ENCODE data around the gene NTM.

Gene NTM

DNA sequence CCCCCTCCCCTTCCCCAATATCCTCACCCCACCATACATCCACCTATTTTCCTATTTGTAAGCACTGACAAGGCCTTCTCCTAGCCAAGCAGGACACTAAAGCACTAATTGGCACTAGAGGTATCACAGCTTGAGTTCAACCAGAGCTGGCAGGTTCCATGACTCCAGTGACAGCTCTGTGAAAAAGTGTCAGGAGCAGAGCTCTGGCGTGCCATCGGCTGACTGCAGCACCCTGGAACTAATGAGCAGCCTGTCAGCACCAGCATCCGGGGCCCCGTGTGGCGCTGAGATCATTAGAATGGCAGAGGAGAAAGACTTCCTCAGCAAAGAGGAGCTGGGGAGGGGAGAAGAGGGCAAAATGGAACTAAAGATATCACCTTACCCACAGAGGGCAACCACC is 847.4 kb downstream of the NTM start:
- DNase-seq (ENCODE audit: low read depth) = no peak

DNA sequence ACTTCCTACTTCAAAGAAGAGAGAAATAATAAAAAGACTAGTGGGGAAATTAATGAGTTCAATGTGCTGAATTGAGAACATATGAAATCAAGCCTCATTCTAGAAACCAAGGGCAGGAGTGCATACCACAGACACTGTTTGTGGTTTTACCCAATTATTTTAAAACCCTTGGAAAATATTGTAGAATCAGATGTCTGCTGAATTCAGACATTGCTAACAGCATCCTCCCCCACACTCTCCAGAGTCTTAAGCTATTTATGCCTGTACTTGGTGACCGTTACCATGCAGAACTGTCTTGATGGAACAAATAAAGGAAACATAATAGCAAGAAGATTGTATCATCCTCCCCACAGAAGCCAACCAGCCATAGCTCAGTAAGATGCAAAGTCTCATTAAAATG is 850.1 kb downstream of the NTM start:
- DNase-seq (ENCODE audit: low read depth) = no peak

DNA sequence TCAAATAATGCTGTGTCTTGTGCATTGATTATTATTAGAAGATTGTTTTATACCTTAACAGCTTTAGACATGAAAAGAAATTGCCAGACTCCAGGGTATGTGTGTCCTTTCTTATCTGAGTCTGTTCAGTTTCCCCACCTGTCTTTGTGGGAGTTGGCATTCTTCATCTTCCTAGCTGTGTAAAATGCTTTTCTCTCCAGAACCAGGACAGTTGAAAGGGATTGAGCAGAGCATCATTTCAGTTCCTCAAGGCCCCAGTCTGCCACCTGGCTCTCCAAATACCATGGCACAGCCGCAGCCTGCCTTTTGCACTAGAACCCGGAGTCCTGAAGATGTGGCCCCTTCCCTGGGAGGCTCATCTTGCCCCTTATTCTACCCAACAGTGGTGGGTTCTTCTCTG is 851.9 kb downstream of the NTM start:
- DNase-seq (ENCODE audit: low read depth) = no peak

DNA sequence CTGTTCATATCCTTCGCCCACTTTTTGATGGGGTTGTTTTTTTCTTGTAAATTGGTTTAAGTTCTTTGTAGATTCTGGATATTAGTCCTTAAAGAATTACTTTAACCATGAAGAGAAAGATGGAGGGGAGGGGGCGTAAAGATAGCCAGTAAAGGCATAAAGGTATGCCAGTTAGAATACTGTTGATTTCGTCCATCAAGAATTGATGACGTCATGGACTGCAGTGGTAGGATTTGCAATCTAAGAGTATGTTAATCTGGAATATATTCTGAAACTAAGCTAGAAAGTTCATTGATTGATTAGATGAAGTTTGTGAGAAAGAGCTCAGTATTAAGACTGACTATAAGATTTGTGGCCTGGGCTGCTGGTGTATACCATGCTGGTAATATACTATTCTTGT is 856.1 kb downstream of the NTM start:
- no peak for DNase-seq (ENCODE audit: low read depth)

DNA sequence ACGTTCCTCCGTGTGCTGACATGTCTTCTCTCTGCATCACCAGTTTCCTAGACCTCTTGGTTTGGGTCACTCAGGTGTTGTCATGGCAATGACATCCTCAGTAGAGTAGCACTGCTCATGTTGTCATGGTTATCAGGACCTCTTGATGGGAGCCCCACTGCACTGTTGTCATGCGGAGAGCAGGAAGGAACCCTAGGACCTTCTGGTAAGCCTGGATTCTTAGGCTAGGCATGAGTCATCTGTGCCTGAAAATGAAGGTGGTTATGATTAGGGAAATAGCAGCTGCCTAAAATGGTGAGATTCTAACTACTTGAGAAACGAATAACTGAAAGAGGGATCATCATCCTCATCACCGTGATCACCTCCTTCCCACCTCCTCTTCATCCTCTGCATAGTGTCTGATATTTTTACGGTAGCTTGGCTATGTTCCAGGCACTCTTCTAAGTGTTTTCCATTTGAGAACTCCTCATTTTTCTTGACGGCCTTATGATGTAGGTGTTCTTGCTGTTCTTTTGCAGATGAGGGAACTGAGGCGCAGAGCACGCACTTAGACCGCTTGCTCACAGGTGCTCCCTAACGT is 858.4 kb downstream of the NTM start:
- no peak for DNase-seq (ENCODE audit: low read depth)

DNA sequence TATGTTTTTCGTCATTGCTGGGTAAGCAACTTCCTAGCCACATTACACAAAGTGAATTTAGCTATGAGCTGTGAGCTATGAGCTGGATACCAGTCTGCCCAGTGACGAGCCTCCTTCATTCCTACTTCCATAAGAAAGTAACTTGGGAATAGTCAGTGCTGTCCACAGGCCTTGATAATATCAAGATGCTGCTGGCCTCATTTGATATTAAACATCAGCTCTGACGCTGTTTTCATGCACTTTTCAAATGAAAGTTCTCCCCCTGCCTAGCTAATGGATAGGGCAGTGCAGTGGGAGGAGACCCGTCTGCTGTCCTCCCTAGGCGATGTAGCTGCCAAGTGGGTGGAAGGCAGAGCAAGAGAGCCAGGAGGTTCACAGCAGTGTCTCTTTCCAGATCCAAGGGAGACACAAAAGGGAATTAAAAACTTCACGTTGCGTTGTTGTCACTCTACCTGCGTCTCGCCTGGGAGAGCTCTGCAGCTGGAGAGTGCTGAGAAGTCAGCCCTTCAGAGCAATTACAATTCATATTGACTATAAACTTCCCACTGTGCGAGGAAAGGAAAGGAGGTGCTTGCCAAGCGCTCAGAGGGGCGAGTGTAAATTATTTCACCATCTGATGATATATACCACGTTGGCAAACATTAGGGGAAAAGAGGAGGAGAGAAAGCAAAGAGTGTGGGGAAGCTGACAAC is 861.4 kb downstream of the NTM start:
- no peak for DNase-seq (ENCODE audit: low read depth)

DNA sequence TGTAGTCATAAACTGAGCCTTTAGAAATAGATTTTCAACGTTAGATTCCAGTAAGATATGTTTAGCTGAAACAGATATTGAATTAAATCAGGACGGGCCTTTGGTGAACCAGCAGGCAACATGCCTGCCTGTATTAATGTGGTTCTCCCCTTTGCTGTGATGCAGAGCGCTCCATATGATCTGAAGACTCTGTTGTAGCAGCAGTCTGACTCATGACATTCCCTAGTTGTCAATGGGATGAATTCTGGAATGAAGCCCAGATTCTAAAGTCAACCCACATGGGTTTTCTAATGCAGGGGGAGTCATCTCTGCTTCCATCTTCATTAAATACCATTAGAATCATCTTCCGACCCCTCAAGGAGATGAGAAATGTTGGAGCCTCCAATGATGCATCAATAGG is 864.5 kb downstream of the NTM start:
- no peak for DNase-seq (ENCODE audit: low read depth)

DNA sequence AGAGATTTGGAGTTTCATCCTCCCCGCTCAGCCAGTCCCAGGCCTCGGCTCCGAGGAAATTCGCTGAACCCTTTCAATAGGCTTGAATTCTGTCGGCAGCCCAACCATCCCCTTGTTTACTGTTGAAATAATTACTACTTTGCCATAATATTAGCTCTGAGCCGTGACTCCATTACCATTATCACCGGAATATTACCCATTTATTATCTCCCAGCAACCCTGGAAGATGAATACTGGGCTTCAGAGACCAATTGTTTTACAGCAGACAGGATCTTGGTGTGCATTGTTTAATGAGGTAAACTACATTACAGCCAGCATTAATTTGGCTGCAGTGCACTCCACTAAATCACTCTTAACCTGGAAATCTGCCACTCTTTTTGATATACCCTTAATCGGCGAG is 867.4 kb downstream of the NTM start:
- DNase-seq (ENCODE audit: low read depth) = no peak

DNA sequence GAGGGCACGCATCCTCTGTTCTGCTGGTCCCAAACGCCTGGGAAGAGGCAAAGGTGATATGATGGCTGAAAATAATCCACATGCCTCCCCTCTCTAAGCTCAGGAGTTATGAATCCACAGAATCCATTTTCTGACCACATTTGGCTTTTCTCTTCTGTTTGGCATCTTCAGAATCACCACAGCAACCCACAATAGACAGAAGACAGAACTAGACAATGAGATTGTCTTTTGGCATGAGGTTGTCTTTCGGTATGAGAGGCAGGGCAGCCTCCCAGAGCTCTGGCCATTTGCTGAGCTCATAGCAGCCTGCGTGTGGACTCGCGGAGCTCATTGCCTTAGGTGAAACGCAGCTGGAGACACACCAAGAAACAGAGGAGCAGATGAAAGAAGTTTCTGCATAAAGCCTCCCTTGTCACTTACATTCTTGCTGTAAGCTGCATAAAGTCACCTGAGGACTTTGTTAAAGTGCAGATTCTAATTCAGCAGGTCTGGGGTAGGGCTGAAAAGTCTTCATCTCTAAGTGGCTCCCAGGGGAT is 868.0 kb downstream of the NTM start:
- DNase-seq (ENCODE audit: low read depth) = no peak

DNA sequence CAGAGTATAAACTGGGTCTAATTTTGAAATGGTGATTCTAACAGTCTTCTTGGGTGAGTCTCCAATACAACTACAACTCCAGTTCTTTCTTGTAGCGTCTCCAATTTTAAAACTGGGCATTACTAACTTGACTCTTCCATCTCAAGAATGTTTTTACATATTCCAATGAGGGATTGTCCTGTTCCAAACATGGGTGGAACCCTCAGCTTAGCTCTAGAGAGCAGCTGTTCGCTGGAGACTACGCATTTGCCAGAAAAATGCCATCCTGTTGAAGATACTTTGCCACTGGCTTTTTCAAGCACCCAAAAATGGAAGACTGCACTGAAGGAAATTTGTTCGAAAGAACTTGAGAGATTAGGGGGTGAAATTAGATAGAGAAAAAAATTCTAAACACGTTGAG is 870.0 kb downstream of the NTM start:
- DNase-seq (ENCODE audit: low read depth) = no peak

DNA sequence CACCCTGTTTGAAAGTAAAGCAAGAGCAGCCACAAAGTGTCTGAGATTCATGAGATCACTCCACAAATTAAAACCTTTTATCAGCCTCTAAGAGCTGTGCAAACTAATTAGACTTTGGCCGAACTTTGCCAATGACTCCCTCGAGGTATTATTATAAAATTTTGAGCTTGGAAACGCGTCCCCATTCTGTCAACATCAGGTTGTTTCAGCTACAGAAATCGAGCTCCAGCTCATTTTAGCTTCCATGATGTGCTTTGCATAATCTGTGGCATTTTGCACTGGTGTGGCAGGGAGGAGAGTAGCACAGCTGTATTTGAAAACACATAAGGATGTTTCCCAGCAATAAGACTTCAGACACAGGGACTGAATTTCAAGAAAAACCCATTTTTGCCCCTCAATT is 872.2 kb downstream of the NTM start:
- no peak for DNase-seq (ENCODE audit: low read depth)

DNA sequence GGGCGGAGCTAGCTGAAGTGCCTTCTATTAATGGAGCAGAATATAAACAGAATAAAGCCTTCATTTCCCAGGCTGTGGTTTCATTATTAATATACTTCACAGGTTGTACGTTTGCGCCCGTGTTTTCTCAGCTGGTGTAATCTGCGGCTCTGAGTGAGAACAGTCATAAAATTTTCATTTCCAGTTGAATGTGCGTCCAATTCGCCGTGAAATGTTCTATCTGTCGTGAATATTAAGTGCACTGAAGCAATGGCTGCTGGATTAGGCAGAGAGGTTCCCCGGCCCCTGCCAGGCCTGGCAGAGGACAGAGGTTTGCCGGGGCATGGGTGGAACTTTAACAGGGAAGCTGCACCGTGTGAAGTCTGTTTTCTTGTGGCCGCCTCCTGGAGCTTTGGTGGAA is 874.4 kb downstream of the NTM start:
- no peak for DNase-seq (ENCODE audit: low read depth)

DNA sequence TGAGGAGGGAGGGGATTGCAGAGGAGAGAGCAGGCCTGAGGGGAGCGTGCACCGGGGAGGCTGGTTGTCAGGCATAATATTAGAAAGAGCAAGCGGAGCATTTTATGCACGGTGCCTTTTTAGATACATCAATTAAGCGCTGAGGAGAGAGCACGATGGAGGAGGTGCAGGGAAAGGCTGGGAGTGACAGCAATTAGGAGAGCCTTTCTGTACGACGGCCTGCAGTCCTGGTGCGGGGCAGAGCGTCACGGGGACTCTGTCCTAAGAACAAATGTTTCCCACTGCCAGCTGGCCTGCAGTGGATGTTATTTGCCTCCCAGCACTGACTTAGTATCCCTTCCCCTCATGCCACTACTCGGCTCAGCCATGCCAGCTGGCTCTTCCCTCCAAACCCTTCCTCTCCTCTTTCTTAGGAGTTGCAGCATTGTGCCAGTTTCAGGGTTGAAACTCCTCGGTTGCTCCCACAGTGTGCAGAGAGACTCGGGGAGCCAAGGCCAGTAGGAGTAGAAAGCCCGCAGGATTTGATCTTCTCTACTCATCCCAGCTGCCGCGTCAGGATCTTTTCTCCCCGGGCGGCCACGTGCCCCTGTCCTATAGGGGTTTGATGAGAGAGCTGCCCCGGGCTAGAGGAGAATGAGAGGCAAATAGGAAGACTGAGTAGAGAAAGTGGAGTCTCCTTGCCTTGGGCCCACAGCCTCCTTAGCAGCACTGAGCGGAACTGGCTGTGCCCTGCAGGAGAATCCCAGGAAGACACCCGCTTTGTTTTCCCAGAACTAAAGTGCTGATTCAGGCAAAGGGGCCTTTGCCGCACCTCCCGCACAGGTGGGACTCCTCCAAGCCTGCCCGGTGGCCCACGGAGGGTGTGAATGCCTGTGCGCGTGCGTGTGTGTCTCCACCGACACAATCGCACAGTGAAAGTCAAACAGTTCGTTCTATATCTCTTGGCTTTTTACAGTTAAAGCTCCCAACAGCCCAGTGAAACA is 875.3 kb downstream of the NTM start:
- no peak for DNase-seq (ENCODE audit: low read depth)

DNA sequence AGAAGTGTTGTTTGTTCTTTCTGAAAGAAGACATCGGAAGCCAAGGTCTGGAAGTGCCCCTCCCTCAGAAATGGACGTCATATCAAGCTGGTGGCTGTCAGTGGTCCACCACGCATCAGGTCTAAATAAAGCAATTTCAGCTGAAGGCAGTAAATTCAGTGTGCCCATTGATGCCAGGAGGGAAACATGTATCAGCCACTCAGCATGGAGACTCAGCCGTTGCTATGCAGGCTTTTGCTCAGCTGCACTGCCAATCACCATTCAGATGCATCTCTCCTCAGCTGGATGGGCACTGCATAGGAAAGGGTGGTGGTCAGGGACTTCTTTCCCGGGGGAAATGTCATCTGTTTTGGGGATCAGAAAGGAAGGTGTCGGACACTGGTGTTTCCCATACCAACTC is 878.2 kb downstream of the NTM start:
- DNase-seq (ENCODE audit: low read depth) = no peak

DNA sequence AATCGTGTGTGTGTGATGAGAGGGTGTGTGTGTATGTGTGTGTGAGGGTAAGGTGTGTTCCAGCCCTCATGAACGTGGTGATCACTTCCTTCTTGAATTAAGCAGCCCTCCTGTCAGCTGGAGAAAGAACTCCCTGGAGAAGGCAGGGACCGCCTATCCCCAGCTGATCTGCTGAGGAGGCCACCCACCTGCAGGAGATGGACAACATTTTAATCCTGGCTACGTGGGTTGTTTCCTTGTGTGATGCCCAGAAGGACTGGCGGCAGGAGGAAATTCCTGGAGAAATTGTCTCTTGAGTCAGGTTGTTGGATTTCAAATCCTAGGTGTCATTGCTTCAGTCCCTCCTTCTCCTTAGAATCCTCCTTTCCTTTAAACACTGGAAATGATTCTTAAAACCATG is 878.8 kb downstream of the NTM start:
- DNase-seq (ENCODE audit: low read depth) = no peak

DNA sequence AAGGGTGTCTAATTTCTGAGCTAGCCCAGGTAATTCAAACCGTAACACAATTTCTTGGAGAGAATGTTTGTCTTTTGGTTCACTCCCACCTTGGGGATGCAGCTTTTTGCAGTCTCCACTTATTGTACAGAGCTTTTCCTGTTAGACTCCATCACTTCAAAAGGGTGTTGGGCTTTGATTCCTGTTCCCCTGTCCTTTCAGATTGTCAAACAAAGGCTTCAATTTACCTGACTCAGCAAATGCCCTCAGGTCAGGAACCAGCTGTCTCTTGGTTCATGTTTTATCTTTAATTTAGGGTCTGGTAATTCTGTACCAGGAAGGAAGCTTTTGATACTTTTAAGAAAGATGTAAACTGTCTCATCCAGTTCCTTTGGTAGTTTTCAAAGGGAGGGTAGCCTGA is 880.6 kb downstream of the NTM start:
- DNase-seq (ENCODE audit: low read depth) = no peak

DNA sequence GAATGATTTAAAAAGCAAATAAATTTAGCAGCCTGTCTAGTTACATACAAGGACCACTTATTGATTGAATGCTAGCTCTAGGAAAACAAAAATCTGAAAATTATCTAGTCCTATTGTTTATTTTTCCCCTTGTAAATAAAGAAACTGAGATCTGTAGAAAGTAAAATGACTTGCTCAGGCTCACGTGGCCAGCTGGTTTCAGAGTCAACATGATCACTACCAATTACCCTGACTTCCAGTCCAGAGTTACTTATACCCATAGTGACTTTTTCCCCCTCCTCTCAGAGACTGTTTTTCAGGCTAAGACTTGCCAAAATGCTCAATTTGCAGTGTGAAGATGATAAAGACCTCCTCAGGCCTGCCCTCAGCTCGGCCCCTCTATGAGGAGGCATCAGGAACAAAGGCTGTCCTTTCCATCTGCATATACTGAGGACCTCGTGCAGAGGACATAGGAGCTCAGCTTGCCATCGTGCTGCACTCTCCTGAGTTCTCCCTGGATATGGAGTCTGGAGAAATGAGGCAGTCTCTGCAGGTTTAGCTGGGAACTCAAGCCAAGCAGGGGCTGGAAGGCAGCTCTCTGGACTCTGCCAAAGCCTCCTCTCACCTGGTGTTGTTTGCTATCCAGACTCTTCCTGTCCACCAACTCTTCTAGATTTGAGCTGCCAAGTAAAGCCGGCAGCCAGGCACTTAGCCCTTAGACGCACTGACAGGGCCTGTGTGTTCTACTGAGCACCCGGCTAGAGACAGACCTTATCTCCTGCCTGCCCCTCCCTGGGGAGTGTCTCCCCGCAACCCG is 883.3 kb downstream of the NTM start:
- no peak for DNase-seq (ENCODE audit: low read depth)

DNA sequence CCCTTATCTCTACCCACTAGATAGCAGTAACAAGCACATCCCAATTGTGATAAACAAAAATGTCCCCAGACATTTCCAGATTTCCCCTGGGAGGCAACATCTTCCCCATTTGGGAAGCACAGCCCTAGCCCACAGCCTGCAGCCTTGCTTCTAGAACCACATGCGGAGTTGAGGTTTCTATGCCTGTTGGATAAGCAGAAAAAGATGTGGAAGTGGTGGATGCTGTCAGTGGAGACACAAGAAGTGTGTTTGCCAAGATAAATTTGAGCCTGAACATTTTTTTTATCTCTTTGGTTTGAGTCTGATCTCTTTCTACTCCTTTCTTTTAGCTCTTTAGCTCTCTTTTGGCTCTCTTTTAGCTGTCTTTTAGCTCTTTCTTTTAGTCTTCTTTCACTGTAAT is 884.5 kb downstream of the NTM start:
- no peak for DNase-seq (ENCODE audit: low read depth)

DNA sequence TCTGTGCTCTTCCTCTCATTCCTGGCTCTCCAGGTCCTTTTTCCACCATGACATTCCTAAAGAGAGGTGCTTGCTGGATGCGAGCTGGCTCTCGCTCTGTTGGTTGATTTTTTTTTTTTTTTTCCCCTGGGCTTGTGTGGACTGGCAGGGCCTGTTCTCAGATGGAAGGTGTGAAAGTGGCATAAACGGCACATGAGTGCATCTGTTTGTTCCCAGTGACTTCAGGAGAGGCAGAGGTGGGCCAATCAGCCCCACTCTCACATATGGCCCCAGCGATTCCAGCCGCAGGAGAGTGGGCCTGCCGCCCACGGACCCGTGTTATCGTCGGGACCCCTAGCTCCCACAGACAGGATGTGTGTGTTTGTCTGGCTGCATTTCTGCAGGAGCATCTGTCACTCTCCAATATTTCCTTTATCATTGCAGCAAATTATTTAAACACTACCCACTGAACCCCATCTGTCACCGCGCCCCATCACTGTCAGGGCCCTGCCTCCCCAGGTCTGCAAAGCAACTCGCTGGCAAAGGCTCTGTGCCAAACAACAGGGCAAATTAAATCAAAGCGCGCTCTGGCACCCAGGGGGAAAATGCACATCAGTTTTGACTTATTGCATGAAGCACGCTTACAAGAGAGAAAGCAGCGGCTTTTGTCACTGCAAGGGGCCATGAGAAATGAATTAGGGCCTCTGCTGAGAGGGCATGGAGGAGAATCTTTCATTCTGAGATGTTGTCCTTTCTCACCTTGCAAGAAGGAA is 886.3 kb downstream of the NTM start:
- DNase-seq (ENCODE audit: low read depth) = no peak

DNA sequence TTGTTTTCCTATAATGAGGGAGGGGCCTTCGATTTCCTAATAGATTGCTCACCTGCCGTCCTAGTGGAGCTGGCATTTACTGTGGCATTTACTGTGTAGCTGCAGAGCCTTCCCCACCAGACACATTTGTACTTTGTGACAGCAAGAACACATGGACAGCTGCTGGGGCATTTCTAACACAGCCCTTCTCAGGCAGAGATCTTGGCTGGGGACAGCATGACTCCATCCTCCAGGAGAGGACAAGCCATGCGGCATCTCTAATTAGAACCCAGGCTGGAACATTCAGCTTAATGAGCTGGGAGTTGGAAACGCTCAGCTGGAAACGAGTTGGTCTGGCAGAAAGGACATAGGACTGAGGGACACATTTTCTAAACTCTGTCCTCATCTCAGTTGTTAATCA is 887.5 kb downstream of the NTM start:
- no peak for DNase-seq (ENCODE audit: low read depth)

DNA sequence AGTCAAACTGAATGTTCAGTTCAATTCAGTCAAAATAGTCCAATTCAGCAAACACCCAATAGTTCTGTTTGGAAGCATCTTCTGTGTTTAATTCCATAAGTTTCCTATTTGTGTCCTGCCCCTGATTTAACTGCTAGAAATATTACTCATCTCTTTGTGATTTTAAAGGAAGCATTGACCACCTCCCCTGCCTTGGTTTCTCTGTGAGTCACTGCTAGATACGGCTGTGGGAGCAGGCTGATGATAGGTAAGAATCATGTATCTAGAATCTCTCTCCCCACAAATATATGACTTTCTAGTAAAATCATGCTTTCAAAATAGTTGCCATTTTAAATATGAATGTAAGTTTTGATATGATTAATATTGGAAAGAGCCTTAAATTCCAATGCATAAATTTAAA is 888.5 kb downstream of the NTM start:
- DNase-seq (ENCODE audit: low read depth) = no peak

Measured in activated T-helper 1 cell treated with Interleukin-2 at 50 U/mL for 16 hours (primary cell).